IPS DF 4.7 (cell line): ENCODE measurements around the gene PBRM1.
"Not testable (repeated sequence)": the region's sequence is repeated elsewhere in the genome, so short reads cannot be mapped to it uniquely, and the experiment has no call there.

Experiments used
- DNase-seq: peaks from one replicate; pipeline ENCODE4 v3.0.0-alpha.2; 2013; ENCODE audit warnings: low spot score; ENCODE audit errors: extremely low read depth

The PBRM1 gene

DNA sequence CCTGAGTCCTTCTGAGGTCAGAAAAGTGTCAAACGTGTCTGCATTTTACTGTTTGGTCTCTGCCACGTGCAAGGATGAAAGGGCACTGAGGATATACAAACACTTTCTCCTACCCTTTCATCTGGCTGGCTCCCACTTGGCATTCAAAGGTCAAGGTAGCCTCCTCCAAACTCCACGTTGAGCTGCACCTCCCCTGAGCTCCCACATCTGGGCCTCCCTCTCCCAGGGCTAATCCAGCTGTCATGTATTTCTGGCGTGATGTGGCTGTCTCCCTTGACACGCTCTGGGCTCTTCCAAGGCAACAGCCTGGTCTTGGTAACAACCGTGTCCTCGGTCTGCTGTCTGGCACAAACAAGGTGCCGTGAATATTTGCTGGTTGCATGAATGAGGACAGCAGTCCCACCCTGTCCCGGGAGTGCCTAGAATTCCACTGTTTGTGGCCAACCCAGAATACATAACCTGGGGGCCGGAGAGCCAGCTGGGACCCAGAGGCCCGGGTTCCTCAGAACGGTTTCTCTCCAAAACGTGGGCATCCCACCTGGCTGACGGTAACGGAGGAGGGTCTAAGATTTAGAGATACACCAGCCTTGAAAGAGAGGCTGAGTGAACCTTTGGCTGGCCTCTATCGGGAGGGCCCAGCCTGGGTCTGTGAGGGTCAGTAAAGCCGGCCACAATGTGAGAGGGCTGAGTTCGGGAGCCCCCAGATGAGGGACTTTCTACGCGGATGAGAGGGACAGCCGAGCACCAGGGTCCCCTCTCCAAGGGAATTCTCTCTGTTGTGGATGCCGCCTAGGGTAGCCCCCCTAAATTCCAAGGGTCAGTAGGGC lies 19.1 kb upstream of the PBRM1 start:
- no peak for DNase-seq

DNA sequence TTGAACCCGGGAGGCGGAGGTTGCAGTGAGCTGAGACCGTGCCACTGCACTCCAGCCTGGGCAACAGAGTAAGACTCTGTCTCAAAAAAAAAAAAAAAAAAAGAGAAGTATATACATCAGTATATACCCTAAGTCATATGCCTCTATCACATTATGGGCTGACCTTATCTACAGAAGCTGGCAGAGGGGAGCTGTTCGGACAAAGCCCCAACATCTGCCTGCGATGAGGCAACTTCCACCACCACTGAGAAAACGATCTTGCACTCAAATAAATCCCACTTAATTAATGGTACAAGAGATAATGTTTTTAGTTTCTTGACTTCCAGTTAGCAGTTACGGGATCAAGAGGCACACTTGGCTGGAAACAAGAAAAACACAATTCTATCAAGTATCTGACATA lies 17.6 kb upstream of the PBRM1 start:
- no peak for DNase-seq

GRCh38 chr3:52697632-52697965 lies 11.9 kb upstream of the PBRM1 start:
- DNase-seq = no peak

DNA sequence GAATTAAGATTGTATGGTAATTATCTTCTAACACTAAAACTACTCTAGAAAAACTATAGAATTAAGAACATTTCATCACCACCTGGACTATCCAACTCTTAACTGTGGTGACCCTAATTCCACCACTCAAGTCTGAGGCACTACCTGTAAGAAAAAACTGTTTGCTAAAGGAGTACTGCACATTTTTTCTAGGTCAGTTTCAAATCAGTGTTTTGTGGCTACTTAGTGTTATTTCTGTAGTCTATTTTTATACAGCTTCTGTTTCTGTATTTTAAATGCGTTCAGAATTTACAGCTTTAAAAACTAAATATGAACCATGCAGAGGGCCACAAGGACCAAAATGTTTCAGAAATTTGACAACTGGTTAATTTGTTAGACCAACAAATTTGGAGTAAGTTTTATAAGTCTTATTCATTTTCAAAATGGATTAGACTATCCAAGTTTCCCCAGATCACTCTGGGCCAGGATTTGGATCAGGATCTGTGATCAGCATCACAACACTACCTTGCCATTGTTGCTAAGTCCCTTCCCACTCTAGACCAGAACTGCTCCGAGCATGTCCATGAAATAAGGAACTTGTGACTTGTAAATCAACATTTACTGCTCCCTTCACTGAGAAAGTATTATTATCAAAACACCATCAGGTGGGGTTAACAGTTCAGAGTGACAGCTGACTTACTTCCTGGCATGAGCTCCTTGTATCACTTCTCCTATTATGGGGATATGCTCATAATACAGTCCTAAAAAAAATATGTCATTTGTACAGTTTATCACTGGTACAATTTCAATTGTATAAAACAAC lies 11.3 kb upstream of the PBRM1 start:
- no peak for DNase-seq

DNA sequence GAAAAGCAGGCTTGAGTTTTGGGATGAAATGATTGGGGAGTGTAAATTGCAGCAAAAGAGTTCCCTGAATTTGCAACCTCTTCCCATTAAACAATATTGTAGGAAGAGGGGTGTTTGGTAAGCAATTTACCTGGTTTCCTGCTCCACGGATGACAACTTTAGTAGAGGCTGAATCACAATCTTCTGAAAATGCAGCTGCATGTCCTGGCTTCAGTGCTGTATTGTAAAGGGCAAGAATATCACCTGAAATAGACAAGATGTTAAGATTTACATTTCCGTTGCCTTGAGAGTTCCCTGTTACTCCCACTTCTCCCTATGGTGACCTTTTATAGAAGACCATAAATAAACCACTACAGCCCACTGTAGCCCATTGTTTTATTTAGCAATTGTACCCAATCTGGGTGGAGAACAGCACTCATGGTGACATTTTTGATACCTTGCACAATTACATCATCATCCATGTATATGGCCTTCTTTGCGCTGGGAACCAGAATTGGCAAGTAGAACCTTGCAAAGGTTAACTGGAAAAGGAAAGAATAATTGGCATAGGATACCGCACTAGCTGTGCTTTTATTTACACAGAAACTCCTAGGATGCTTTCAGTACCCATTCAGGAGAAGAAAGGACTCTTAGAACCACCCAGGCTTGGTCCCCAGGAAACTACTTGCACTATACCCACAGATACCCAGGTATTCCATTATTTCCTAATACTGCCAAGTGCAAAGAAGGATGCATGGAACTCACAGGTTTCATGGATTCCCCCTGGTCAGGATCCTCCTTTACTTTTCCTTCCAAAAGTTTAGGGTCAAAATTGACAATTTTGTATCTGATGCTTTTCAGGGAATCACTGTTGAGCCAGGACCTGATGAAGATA lies 10.3 kb upstream of the PBRM1 start:
- no peak for DNase-seq

DNA sequence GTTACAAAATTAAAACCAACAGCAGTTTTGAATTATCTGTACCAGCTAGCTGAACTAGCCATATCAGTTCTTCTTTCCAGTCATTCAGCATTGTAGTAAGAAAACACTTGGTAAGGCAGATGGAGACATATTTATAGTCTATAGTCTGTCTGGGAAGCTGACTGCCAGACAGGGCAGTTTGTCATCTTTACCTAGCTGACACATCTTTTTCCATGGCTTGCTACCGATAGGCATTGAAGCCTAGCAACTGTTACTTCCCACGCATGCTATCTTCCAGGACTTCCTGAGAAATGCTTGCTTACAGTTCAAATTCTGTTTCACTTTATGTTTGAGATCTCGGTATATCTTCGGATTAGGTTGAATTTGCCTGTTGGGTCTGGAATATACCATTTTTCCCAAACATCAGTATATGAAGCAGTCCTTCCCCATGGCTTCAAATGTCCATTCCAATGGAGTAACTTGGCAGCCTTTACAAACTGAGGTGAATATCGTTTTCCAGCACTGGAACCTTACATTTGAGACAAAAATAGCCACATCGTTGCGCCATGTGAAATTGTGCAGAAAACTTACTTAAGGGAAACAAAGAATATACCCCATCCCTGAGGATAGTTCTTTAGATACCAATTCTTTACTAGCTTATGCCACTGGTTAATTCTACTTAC lies 8.9 kb upstream of the PBRM1 start:
- no peak for DNase-seq

- no peak for DNase-seq
These were observed 7.4 kb upstream of the PBRM1 start for GRCh38 chr3:52693071-52693470.

- no peak for DNase-seq
These were observed 4.8 kb upstream of the PBRM1 start for GRCh38 chr3:52690560-52690959.

DNA sequence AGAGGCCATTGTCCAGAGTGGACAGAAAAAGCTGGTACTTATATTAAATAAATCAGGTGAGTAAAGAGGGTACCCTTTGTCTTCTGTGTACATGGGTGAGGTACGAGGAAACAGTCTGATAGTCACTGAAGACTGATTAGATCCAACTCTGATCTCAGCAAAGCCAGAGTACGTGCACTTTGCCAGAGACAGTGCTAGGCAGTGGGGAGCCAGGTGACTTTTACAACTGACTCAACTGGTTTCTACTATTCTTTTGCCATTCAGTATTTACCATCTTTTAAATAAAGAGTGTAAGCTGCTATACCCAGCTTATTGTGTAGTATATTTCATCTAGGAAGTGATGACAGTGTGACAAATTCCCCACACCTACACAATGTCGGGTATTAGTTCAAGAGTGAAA lies 3.4 kb upstream of the PBRM1 start:
- DNase-seq = no peak

DNA sequence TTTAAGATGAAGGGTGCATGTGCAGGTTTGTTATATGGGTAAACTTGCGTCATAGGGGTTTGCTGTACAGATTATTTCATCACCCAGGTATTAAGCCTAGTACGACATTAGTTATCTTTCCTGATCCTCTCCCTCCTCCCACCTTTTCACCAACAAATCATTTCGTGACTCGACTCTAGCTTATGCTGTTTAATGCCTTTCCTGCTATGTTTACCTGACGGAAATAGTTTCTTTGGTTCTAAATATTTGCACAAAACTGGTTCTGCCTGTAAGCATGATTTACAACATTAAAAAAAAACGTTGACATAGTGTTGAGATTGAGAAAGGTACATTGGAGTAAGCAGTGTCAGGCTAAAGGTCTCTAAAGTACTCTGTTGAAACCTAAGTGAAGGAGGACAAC lies 2.6 kb upstream of the PBRM1 start:
- DNase-seq = no peak

DNA sequence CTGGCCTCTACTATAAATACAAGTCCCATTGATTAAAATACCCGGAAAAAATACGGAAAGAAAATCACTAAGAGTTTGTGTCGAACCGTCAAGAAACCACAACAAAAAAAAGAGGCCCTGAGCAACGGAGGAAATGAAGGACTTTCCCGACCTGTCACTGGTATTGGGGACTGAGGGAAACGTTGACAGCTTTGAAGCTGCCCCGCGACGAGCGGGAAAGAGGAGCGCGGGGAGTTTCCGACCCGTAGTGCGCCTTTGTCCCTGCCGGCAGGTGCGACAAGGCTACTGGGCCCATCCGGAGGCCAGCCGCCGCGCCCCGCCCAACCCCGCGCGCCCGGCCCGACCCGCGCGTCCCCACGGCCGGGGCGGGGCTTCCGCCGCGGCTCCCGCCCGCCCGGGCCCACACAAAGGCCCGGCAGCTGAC lies 416 bp downstream of the PBRM1 start:
- DNase-seq = no peak

DNA sequence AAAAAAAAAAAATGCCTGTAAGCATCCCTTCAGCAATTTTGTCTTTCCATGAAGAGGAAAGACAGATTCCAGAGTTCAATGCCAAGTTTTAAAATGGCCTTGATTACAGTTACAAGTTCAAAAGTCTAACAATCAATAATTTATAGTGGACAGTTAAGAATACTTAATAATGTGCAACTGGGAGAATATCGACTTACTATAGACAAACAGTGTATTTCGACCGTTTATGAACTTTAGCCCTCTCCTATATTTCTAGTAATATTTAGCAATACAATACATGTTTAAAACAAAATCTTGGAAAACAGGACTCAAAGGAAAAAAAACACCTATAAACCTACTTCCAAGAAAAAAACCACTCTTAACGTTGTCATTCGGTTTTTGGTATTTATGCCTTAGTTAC lies 1.5 kb downstream of the PBRM1 start:
- no peak for DNase-seq

DNA sequence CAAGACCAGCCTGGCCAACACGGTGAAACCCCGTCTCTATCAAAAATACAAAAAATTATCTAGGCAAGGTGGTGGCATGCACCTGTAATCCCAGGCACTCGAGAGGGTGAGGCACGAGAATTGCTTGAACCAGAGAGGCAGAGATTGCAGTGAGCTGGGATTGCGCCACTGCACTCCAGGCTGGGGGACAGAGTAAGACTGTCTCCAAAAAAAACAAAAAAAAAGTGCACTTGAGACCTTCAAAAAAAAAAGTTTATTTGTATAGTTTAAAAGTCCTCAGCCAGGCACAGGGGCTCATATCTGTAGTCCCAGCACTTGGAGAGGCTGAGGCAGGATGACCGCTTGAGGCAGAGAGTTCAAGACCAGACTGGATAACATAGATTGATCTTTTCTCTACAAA lies 2.1 kb downstream of the PBRM1 start:
- DNase-seq = no peak

DNA sequence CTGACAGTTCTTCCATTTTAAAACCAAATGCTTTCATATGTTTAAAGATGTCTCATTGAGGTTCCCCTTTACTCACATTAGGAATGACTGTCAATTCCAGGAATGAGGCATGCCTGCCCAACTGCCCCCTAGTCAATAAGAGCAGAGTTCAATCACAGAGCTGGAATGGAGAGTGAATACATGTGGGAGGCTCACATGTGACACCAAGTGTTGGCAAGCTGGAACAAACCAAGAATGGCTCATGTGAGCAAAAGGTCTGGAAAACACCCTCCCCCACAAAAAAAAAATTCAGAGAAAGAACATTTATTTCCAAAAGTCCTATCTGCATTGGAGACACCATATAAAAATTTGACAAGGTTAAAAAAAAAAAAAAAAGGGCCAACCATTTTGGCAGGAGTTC lies 3.7 kb downstream of the PBRM1 start:
- no peak for DNase-seq

DNA sequence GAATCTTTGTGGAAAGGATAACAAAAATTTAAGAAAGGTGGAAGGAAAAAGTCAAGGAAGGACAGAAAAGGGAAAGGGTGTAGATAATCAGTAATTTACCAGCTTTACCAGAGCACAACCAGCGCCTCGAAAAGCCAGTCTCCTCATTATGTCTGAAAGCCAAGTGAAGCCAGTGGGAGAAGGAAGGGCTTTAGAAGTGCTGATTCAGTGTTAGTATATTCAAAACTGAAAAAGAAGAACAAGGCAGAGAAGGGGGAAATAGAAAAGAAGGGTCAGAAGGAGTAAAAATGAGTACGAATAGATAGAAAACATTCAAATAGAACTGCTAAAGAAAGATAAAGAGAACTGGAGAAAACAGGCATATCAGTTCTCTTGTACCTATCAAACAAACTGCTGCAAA lies 4.1 kb downstream of the PBRM1 start:
- no peak for DNase-seq

- no peak for DNase-seq
These were observed 5.9 kb downstream of the PBRM1 start for GRCh38 chr3:52679811-52680210.

DNA sequence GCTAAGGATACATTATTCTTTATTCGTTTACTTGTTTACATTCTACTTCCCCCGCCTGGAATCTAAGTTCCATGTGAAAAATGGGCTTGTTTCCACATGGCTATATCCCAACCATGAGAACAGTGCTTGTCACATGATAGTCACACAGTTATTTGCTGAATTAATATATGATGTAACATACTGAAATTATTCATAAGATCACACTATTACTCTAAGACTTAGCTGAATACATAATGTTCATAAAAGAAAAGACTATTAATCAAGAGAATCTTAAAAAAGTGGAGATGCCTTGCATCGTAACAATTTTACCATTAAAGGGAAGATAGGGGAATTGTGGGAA lies 6.5 kb downstream of the PBRM1 start:
- no peak for DNase-seq

GRCh38 chr3:52678265-52679198 lies 7.2 kb downstream of the PBRM1 start:
- no peak for DNase-seq

- not testable (repeated sequence) for DNase-seq
These were observed 9.5 kb downstream of the PBRM1 start for GRCh38 chr3:52676201-52676600.

- DNase-seq = no peak
These were observed 14.0 kb downstream of the PBRM1 start for GRCh38 chr3:52671676-52672075.
